GM19239 (cell line): Measurements from ENCODE around the gene KDM4E.
"Not testable (repeated sequence)": the region's sequence is repeated elsewhere in the genome, so short reads cannot be mapped to it uniquely, and the experiment has no call there.

Experiments used
- DNase-seq: peaks from one replicate; pipeline ENCODE4 v3.0.0; 2011; ENCODE audit warnings: low spot score; ENCODE audit not compliant: insufficient read length
- FAIRE-seq: peaks from 2 replicates; lab custom pipeline; 2011; peaks lifted over from hg19 to GRCh38; lab: Jason Lieb, UNC

Gene KDM4E

DNA sequence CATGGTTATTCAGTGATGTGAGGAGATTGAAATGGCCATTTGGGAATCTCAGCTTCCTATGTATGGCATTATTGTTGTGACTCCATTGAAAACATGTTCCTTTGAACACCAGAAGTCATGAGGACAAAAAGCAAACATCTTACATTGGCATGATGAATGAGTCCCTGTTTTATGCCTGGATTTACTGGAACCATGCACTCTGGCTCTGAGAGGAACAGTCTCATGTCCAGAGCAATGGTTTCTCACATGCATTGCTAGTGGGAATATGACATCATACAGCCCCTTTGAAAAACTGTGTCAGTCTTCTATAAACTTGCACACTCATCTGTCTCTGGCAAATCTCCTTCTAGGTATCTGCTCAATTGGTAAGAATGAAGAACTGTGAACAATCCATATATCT, 20.8 kb downstream of the KDM4E start:
- no peak for DNase-seq
- FAIRE-seq, result no peak

DNA sequence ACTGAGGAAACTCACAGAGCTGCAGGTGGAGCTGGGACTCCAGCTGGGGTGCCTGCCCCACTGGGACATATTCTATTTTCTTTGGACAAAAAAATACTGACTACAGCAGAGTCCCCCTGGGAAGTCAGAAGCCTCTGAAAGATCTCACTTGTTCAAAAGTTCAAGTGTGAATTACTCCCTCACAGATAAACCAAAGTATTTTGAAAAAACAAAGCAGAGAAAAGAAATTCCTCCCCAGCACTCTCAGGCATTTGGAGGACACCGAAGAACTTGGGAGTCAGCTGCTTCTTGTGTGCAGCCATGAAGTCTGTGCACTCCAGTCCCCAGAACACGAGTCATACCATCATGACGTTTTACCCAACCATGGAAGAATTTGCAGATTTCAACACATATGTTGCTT, 24.1 kb downstream of the KDM4E start, which contains the start of gene KDM4F:
KDM4F (plus strand) TSS at position 301 of the 400 bp plus-strand sequence.
- FAIRE-seq, DNase-seq: not testable (repeated sequence)

DNA sequence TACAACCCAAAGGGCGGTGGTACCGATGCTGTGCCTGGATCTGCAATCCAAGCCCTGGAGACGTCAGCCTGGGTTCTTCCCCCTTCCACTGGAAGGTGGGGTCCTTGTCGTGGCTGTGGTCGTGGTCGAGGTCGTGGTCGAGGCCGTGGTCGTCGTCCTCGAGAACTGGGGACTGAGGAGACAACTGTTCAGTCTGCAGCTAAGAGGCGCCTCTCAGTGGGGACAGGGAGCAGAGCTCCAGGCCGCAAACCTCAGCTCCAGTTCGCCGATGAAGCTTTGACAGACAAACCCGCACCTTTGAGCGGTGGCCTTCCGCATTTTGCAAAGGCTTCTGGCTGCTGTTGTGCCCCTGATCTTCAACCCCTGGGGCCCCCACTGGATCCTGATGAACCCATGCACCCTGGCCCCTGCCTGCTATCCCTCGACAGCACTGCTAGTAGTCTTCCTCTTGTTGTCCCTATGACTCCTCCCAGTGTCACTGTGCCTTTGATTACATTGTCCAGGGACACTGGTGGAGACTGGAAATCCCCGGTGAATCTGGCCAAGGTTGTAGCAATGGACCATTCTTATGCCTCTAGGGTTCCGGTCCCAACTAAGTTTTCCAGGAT, 25.6 kb downstream of the KDM4E start:
- no peak for FAIRE-seq
- DNase-seq, result no peak

DNA sequence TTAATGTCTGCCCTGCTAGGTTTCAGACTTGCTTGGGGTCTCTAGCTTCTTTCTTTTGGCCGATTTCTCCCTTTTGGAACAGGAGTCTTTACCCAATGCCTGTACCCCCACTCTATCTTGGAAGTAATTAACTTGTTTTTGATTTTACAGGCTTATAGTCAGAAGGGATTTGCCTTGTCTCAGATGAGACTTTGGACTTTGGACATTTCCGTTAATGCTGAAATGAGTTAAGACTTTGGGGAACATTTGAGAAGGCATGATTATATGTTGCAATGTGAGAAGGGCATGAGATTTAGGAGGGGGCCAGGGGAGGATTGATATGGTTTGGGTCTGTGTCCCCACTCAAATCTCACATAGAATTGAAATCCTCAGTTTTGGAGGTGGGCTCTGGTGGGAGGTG, 29.3 kb downstream of the KDM4E start:
- FAIRE-seq (no peak), DNase-seq (no peak)

DNA sequence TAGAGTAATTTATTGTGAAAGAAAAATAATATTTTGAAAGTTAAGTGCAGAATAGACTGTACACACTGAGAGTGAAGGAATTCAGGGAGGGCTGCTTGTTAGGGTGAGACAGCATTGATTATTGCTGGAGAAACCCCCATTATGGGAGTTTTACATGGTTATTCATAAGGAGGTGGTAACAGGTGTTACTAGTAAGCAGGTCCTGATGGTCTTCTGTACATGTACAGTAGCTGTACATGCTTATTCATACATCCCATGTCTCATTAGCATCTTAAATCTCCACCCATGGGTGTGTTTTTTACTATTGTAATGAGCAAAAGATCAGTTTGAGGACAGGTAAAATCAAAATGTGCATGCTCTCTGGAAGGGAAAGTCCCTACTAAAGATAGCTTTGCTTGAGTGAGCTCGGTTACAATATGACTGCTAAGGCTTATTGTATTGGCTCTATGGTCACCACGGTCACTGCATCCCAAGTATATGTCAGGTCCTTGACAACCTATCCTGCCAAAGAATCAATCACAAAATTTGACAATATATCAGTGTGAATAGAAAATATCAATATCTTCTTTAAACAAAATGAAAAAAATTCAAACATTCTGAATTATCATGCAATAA, 30.3 kb downstream of the KDM4E start:
- FAIRE-seq (peak; percentile 88), DNase-seq (no peak)

DNA sequence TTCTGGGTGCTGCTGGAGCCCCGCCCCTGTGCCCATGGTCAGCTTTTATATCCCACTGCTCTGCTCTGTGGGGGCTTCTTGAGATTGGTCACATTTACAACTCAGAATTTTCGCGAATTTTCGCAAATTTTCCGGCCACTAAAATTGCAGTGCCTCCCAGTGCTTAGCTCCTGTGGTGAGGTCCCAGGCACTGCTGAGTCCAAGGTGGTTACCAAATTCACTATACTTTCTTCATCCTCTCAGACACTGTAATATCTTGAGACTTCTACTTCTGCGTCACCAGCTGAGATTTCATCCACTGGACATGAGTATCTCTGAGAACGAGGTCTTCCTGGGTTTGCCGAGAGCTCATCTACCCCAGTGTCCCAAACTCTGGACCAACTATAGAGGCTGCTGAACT, 32.9 kb downstream of the KDM4E start:
- FAIRE-seq, result no peak
- no peak for DNase-seq

DNA sequence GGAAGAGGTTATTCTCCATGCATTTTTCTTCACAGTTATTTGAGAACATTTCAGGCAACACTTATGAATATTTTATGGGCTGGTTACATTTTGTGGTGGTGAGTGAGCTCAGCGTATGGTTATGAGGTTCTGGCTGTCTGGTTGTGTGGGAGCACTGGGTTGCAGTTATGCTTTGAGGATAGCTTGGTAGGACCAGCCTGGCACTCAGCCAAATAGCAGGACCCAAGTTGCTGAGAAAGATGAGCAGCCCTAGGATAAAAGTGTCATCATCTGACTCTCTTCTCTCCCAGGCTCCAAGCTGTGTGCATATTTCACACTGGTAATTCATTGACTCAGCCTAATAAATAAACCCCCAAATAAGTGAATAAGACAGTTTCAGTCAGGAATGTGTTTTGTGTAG, 33.6 kb downstream of the KDM4E start:
- FAIRE-seq, result no peak

DNA sequence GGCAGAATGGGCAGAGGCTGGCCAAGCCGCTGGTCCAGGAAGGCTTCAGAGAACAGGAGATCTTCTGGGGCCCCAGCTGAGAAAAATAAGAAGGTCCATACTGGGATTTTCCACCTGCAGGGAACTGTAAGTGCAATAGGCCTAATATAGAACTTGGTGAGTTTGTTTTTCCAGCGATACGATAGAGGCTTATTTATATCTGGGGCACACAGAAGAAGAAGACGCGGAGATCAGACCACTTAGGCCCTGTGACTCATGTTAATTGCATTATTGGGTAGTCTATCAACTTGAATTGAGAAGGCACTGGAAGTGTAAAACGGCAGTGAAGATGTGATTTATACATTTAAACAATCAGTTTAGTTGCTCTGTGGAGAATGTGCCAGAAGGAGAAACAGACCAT, 34.0 kb downstream of the KDM4E start:
- DNase-seq, result no peak
- no peak for FAIRE-seq

More for the DNA sequence above, 33.6 kb downstream of the KDM4E start:
- DNase-seq, result no peak

DNA sequence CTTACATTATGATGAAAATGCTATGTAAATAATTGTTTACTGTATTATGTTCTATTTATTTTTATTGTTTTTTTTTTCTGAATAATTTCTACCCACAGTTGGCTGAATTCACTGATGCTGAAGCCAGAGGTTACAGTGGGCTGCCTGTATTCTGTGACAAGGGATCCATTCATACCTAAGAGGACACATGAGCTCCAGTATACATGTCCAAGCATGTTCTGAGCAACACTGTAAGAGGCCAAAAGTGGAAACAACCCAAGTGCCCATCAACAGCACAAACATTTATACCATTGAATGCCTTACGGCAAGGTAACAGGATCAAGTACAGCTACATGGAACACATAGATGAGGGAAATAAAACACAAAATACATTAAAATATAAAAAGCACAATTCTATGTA, 40.3 kb downstream of the KDM4E start:
- DNase-seq (no peak), FAIRE-seq (no peak)

DNA sequence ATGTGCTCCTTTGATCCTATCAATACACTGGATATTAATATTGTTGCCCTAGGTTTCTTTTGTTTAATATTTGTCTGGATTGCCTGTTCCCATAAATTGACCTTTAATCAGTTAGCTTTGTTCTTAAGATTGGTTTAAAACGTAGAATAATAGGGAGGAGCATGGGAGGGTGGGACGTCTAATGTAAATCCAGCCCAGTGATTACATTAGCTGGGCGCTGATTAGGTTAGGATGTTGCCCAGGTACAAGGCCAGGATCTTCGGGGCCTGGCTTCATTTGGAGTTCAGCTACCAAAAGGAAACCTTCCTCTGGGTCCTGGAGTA, 41.6 kb downstream of the KDM4E start, which contains the start of gene SRSF8:
SRSF8 (plus strand) TSS at position 204 of the 323 bp plus-strand sequence. CDS start 308 bp downstream, outside the sequence.
- DNase-seq (no peak), FAIRE-seq (peak; percentile 58)

DNA sequence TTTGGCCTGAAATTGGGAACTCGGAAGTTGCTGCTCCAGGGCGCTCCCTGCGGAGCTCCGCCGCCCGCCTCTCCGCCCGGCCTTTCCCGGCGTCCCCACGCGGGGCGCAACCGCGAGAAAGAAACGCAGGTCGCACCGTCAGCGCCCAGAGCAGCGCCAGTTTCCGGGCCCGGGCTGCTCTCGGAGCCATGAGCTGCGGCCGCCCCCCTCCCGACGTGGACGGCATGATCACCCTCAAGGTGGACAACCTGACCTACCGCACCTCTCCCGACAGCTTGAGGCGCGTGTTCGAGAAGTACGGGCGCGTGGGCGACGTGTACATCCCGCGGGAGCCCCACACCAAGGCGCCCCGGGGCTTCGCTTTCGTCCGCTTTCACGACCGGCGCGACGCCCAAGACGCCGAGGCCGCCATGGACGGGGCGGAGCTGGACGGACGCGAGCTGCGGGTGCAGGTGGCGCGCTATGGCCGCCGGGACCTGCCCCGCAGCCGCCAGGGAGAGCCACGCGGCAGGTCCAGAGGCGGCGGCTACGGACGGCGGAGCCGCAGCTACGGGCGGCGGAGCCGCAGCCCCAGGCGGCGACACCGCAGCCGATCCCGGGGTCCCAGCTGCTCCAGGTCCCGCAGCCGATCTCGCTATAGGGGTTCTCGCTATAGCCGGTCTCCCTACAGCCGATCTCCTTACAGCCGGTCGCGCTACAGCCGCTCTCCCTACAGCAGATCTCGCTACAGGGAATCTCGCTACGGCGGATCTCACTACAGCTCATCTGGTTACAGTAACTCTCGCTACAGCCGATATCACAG, 42.2 kb downstream of the KDM4E start:
- no peak for DNase-seq
- no peak for FAIRE-seq

DNA sequence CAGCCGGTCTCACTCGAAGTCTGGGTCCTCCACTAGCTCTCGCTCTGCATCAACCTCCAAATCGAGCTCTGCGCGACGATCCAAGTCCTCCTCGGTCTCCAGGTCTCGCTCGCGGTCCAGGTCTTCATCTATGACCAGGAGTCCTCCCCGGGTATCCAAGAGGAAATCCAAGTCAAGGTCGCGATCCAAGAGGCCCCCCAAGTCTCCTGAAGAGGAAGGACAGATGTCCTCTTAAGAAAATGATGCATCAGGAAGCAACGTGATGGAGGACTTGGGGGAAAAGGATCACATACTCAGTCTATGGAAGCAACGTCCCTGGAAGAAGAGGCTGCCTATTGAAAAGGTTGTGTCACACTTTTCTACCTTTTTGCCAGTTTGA, 42.8 kb downstream of the KDM4E start:
- DNase-seq (no peak), FAIRE-seq (peak; percentile 58)

DNA sequence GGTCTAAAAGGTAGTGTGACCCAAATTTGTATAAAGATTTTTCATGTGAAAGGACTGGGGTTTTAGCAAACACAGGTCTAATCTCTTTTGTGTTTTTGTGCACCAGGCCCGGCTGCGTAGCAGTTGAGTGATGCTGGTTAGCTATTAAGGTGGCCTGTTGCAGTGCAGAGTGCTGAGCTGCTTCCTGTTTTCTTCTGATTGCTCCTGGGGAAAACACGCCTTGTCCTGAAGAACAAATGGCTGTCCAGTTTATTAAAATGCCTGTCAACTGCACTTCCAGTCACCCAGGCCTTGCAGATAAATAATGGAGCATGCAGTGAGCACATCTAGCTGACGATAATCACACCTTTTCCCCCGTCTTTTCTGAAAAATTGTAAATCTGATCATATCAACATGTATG, 43.5 kb downstream of the KDM4E start:
- FAIRE-seq (peak; percentile 98), DNase-seq (no peak)

DNA sequence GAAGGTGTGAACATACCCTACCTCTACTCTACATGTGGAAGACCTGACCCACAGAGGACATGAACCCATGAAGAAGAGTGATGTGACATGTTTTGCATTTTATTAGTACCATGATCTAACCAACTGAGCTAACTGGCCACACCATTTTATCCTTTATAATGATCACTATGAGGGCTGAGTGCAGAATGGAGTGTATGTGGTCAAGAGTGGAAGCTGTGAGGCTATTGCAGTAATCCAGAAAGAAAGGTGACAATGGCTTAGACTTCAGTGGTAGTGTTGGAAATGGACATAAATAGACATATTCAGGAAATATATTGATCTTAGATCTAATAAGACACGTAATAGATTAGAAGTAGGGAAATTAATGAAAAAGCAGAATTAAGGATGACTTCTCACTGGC, 45.4 kb downstream of the KDM4E start:
- FAIRE-seq (peak; percentile 4), DNase-seq (no peak)

DNA sequence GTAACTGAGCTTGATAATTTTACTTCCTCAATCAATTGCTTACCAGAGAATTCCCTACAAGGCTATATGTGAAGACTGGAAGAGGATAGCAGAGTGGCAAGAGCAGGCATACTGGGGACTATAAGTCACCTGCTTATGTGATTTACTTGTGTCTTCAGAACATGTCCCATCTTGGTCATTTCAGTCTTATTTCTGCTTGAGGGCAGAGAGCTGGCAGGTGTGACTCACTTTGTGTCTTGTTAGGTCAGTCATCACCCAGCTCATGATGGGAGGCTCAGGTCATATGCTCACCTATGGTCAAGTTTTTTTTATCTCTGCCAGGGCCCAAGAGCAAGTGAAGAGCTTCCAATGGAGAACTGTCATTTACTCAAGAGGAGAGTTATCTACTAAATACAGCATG, 47.9 kb downstream of the KDM4E start:
- FAIRE-seq, result no peak
- DNase-seq, result no peak

DNA sequence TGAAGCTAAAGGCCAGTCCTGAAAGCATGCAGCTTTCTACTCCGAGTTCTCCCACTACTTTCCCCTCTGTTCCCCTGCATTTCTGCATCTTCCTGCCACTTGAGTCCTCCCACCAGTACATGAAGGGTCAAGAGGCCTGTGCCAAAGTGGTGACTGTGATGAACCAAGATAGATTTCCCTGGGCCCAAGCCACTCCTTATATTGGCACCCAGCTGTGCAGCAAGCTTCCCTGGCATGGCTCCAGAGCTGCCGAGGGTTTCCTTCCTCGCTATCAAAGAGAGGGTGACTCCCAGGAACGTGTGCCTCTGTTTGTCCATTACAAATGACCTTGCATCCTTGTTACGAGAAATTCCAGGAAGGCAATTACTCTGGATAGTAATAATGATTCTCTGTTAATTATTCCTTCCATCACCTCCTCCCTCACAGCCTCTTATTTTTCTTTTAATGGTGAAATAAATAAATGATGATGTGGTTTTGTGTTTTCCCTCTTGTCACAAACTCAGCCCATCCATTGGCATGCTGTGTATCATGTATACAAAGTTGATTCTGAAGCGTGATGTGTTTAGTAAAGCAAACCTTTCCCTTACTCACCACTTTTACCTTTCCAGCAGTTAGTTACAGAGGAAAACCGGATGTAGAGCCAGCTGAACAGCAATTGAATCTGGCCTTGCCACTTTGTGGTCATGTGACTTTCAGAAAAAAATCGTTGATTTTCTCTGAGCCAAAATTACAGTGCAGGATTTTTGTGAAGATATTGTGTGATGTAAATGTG, 49.9 kb downstream of the KDM4E start:
- FAIRE-seq (no peak), DNase-seq (no peak)

DNA sequence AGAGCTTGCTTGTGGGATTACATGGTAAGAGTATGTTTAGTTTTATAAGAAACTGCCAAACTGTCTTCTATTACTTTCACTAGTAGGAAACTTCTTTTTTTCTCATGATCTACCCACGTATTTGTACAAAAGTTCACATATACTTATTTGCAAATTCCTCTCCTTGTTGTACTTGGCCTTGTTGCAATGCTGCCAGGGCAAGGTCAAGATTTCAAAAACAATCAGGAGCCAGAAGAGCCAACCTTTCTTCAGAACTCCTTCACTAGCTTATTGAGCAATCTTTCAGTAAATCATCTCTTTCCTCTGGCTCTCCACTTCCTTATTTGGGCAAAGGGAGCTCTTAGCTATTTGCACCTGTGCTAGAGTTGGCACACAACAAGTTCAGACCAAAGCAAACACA, 51.4 kb downstream of the KDM4E start:
- DNase-seq (no peak), FAIRE-seq (peak; percentile 44)

DNA sequence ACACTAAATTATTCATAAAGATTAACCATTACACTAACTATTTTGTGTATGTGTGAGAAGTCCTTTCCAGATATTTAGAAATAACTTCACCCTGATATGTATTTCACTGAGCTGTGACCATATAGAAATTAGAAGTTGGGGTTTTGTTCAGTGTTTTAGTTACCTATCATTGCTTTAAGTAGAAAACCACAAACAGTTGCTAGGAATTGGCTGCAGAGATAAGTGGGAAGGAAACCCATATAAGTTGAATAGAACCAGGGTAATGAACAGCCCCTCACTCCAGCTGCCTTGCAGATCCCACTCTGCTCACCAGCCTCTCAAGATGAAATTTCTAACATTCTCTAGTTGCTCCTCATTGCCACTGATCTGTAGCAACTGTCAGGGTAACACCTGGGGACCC, 51.9 kb downstream of the KDM4E start:
- no peak for DNase-seq
- no peak for FAIRE-seq
